Activated CD8-positive, alpha-beta memory T cell treated with anti-CD3 and anti-CD28 coated beads, Interleukin-2, amount 10 ng/mL, durations not matched to agents 7 days and 5 days (primary cell): ENCODE data around the gene PNLIPRP1. TPM values are rescaled to one million over a fixed set of nuclear protein-coding genes. Genes with fewer than 3 reads are reported as not detected.

Experiments
- ATAC-seq: fragments of 150-1000 bp; cut with Tn5 transposase; one replicate; pipeline ENCODE4 v1.10.0; 2021; ENCODE audit warnings: moderate library complexity
- CTCF ChIA-PET: fragments of 350-600 bp; sonication (Branson Sonifier 250); formaldehyde crosslinking; loops from one replicate; lab custom pipeline; 2021; ENCODE audit warnings: antibody characterized with exemption; lab: Charles Lee
- DNase-seq: peaks from one replicate; pipeline ENCODE4 v3.0.0-alpha.2; 2020
- H3K27ac Mint-ChIP-seq: one replicate; pipeline ENCODE4 v1.8.0; 2021; ENCODE audit warnings: mild to moderate bottlenecking, mixed read lengths
- H3K27me3 Mint-ChIP-seq: one replicate; pipeline ENCODE4 v1.8.0; 2021; ENCODE audit warnings: mixed read lengths
- H3K36me3 Mint-ChIP-seq: one replicate; pipeline ENCODE4 v1.8.0; 2021; ENCODE audit warnings: mild to moderate bottlenecking, mixed read lengths
- H3K4me1 Mint-ChIP-seq: one replicate; pipeline ENCODE4 v1.8.0; 2021; ENCODE audit warnings: mixed read lengths
- H3K4me3 Mint-ChIP-seq: one replicate; pipeline ENCODE4 v1.8.0; 2021; ENCODE audit warnings: mild to moderate bottlenecking, moderate library complexity, mixed read lengths
- H3K9me3 Mint-ChIP-seq: one replicate; pipeline ENCODE4 v1.8.0; 2022; ENCODE audit warnings: low read depth, mixed read lengths
- total RNA-seq, 2 experiments: library from RNA; stranded (reverse); gene quantifications; one replicate each; pipeline ENCODE4 v1.2.3, GENCODE V29; 2021

Gene PNLIPRP1
- total RNA-seq, result not detected

- no peak within 1 kb of the TSS for H3K4me3 Mint-ChIP-seq
- H3K9me3 Mint-ChIP-seq, result no peaks in the 10 kb centered on the region
- CTCF ChIA-PET, result no interaction called here
- H3K36me3 Mint-ChIP-seq, result no peaks in the 10 kb centered on the region
- no peaks in the 10 kb centered on the region for H3K27me3 Mint-ChIP-seq
- H3K27ac Mint-ChIP-seq, result no peak within 1 kb of the TSS
- DNase-seq (no peak), ATAC-seq (no peak)
- no peaks in the 10 kb centered on the region for H3K4me1 Mint-ChIP-seq
Measured at GRCh38 chr10:116590590-116591444, at the start of gene PNLIPRP1. Gene PNLIPRP1 (plus strand): TSS chr10:116590959. CDS start chr10:116591130, 171 bp downstream.

GRCh38 chr10:116542007-116542677 is 48.6 kb upstream of the PNLIPRP1 start:
- Mint-ChIP-seq H3K4me1 (no peaks in the 10 kb centered on the region), H3K36me3 (no peaks in the 10 kb centered on the region), H3K27ac (no peak overlapping the region), H3K27me3 (no peaks in the 10 kb centered on the region), H3K9me3 (no peaks in the 10 kb centered on the region), H3K4me3 (no peak overlapping the region)
- ATAC-seq (no peak), DNase-seq (no peak)
- CTCF ChIA-PET, result no interaction called here

- no peak overlapping the region for H3K4me3 Mint-ChIP-seq
- H3K9me3 Mint-ChIP-seq, result no peaks in the 10 kb centered on the region
- H3K27me3 Mint-ChIP-seq, result no peaks in the 10 kb centered on the region
- no peak for DNase-seq
- no peak overlapping the region for H3K27ac Mint-ChIP-seq
- H3K36me3 Mint-ChIP-seq, result no peaks in the 10 kb centered on the region
- no peak for ATAC-seq
- no peaks in the 10 kb centered on the region for H3K4me1 Mint-ChIP-seq
- CTCF ChIA-PET, result no interaction called here
Measured at GRCh38 chr10:116545122-116545521, 45.6 kb upstream of the PNLIPRP1 start.

GRCh38 chr10:116545756-116546155 is 45.0 kb upstream of the PNLIPRP1 start, which contains the start of gene PNLIP:
Gene PNLIP (plus strand): TSS chr10:116545931. CDS start chr10:116546093, 162 bp downstream.
- Mint-ChIP-seq H3K27ac (no peak within 1 kb of the TSS), H3K9me3 (no peaks in the 10 kb centered on the region), H3K4me1 (no peaks in the 10 kb centered on the region), H3K36me3 (no peaks in the 10 kb centered on the region), H3K4me3 (no peak within 1 kb of the TSS), H3K27me3 (no peaks in the 10 kb centered on the region)
- ATAC-seq, result no peak
- DNase-seq, result no peak
- CTCF ChIA-PET, result no interaction called here

GRCh38 chr10:116548301-116548700 is 42.5 kb upstream of the PNLIPRP1 start:
- H3K4me1 Mint-ChIP-seq, result no peaks in the 10 kb centered on the region
- no peaks in the 10 kb centered on the region for H3K36me3 Mint-ChIP-seq
- CTCF ChIA-PET, result no interaction called here
- no peaks in the 10 kb centered on the region for H3K9me3 Mint-ChIP-seq
- no peak for DNase-seq
- no peak overlapping the region for H3K4me3 Mint-ChIP-seq
- no peak overlapping the region for H3K27ac Mint-ChIP-seq
- ATAC-seq, result no peak
- H3K27me3 Mint-ChIP-seq, result no peaks in the 10 kb centered on the region

GRCh38 chr10:116553378-116553980 is 37.3 kb upstream of the PNLIPRP1 start:
- Mint-ChIP-seq H3K27ac (no peak overlapping the region), H3K4me3 (no peak overlapping the region), H3K27me3 (no peaks in the 10 kb centered on the region), H3K9me3 (no peaks in the 10 kb centered on the region), H3K4me1 (no peaks in the 10 kb centered on the region), H3K36me3 (no peaks in the 10 kb centered on the region)
- DNase-seq (no peak), ATAC-seq (no peak)
- CTCF ChIA-PET, result no interaction called here

GRCh38 chr10:116554628-116555027 is 36.1 kb upstream of the PNLIPRP1 start:
- ATAC-seq (no peak), DNase-seq (no peak)
- H3K27me3 Mint-ChIP-seq, result no peaks in the 10 kb centered on the region
- H3K4me1 Mint-ChIP-seq, result no peaks in the 10 kb centered on the region
- CTCF ChIA-PET, result no interaction called here
- H3K36me3 Mint-ChIP-seq, result no peaks in the 10 kb centered on the region
- no peak overlapping the region for H3K27ac Mint-ChIP-seq
- H3K9me3 Mint-ChIP-seq, result no peaks in the 10 kb centered on the region
- H3K4me3 Mint-ChIP-seq, result no peak overlapping the region

- Mint-ChIP-seq H3K9me3 (no peaks in the 10 kb centered on the region), H3K27me3 (no peaks in the 10 kb centered on the region), H3K36me3 (no peaks in the 10 kb centered on the region), H3K27ac (no peak overlapping the region), H3K4me3 (no peak overlapping the region), H3K4me1 (no peaks in the 10 kb centered on the region)
- DNase-seq, result no peak
- ATAC-seq, result no peak
- CTCF ChIA-PET, result no interaction called here
Measured at GRCh38 chr10:116555880-116556279, 34.9 kb upstream of the PNLIPRP1 start.

GRCh38 chr10:116557305-116557880 is 33.4 kb upstream of the PNLIPRP1 start:
- no peak overlapping the region for H3K4me3 Mint-ChIP-seq
- H3K9me3 Mint-ChIP-seq, result no peaks in the 10 kb centered on the region
- no peak overlapping the region for H3K27ac Mint-ChIP-seq
- H3K27me3 Mint-ChIP-seq, result no peaks in the 10 kb centered on the region
- no peak for DNase-seq
- no peaks in the 10 kb centered on the region for H3K36me3 Mint-ChIP-seq
- no peak for ATAC-seq
- CTCF ChIA-PET, result no interaction called here
- H3K4me1 Mint-ChIP-seq, result no peaks in the 10 kb centered on the region

GRCh38 chr10:116565534-116565933 is 25.2 kb upstream of the PNLIPRP1 start:
- Mint-ChIP-seq H3K4me1 (no peaks in the 10 kb centered on the region), H3K27ac (no peak overlapping the region), H3K9me3 (peaks cover 2% of the 10 kb centered on the region), H3K4me3 (no peak overlapping the region), H3K36me3 (no peaks in the 10 kb centered on the region), H3K27me3 (no peaks in the 10 kb centered on the region)
- DNase-seq (no peak), ATAC-seq (no peak)
- CTCF ChIA-PET, result no interaction called here

- no peak overlapping the region for H3K4me3 Mint-ChIP-seq
- no peak overlapping the region for H3K27ac Mint-ChIP-seq
- no peaks in the 10 kb centered on the region for H3K27me3 Mint-ChIP-seq
- no peak for ATAC-seq
- H3K36me3 Mint-ChIP-seq, result no peaks in the 10 kb centered on the region
- DNase-seq, result no peak
- peaks cover 2% of the 10 kb centered on the region for H3K9me3 Mint-ChIP-seq
- no peaks in the 10 kb centered on the region for H3K4me1 Mint-ChIP-seq
- CTCF ChIA-PET, result no interaction called here
Measured at GRCh38 chr10:116566932-116567331, 23.8 kb upstream of the PNLIPRP1 start.

- Mint-ChIP-seq H3K36me3 (no peaks in the 10 kb centered on the region), H3K4me1 (no peaks in the 10 kb centered on the region), H3K9me3 (peaks cover 2% of the 10 kb centered on the region), H3K27me3 (no peaks in the 10 kb centered on the region), H3K4me3 (no peak overlapping the region), H3K27ac (no peak overlapping the region)
- ATAC-seq (no peak), DNase-seq (no peak)
- CTCF ChIA-PET, result no interaction called here
Measured at GRCh38 chr10:116567335-116567734, 23.4 kb upstream of the PNLIPRP1 start.

- ATAC-seq (no peak), DNase-seq (no peak)
- no peaks in the 10 kb centered on the region for H3K27me3 Mint-ChIP-seq
- H3K4me3 Mint-ChIP-seq, result no peak overlapping the region
- no peaks in the 10 kb centered on the region for H3K36me3 Mint-ChIP-seq
- no peak overlapping the region for H3K27ac Mint-ChIP-seq
- H3K9me3 Mint-ChIP-seq, result no peaks in the 10 kb centered on the region
- CTCF ChIA-PET, result no interaction called here
- H3K4me1 Mint-ChIP-seq, result no peaks in the 10 kb centered on the region
Measured at GRCh38 chr10:116574797-116575196, 16.0 kb upstream of the PNLIPRP1 start.
